Neural progenitor cell (in vitro differentiated cells): ENCODE measurements around the gene USP49. TPM values are rescaled to one million over a fixed set of nuclear protein-coding genes. Genes with fewer than 3 reads are reported as not detected.

Experiments
- DNase-seq: peaks from one replicate; pipeline ENCODE4 v3.0.0-alpha.2; 2016; ENCODE audit warnings: low spot score
- H2AFZ ChIP-seq: fragments of 200-600 bp; sonication (generic); replicated peaks from 2 replicates; pipeline ENCODE4 v1.6.1; 2016; ENCODE audit warnings: antibody characterized with exemption
- H3F3A ChIP-seq: fragments of 200-600 bp; sonication (generic); 2 replicates; pipeline ENCODE4 v1.6.1; 2016; ENCODE audit warnings: antibody characterized with exemption, low read depth
- H3K27ac ChIP-seq: fragments of 200-600 bp; sonication (generic); 2 replicates; pipeline ENCODE4 v1.5.1; 2016; ENCODE audit warnings: mild to moderate bottlenecking
- H3K27me3 ChIP-seq: fragments of 200-600 bp; sonication (generic); 2 replicates; pipeline ENCODE4 v1.6.1; 2016; ENCODE audit warnings: mild to moderate bottlenecking, moderate library complexity
- H3K36me3 ChIP-seq: fragments of 200-600 bp; sonication (generic); 2 replicates; pipeline ENCODE4 v1.5.1; 2016
- H3K4me1 ChIP-seq: fragments of 200-600 bp; sonication (generic); 2 replicates; pipeline ENCODE4 v1.6.1; 2016; ENCODE audit warnings: mixed run types
- H3K4me2 ChIP-seq: fragments of 200-600 bp; sonication (generic); 2 replicates; pipeline ENCODE4 v1.6.1; 2016
- H3K4me3 ChIP-seq: fragments of 200-600 bp; sonication (generic); 2 replicates; pipeline ENCODE4 v1.5.1; 2016
- H3K79me2 ChIP-seq: fragments of 200-600 bp; sonication (generic); 2 replicates; pipeline ENCODE4 v1.6.1; 2016; ENCODE audit warnings: low read depth
- H3K9ac ChIP-seq: fragments of 200-600 bp; sonication (generic); 2 replicates; pipeline ENCODE4 v1.6.1; 2016
- H3K9me3 ChIP-seq: fragments of 200-600 bp; sonication (generic); 2 replicates; pipeline ENCODE4 v1.5.1; 2016; ENCODE audit warnings: low read depth
- H4K20me1 ChIP-seq: fragments of 200-600 bp; sonication (generic); 2 replicates; pipeline ENCODE4 v1.6.1; 2016; ENCODE audit warnings: low read depth
- H3K27ac Mint-ChIP-seq: 3 replicates; pipeline ENCODE4 v1.8.0; 2021; ENCODE audit warnings: mixed read lengths
- H3K27me3 Mint-ChIP-seq: 2 replicates; pipeline ENCODE4 v1.8.0; 2022; ENCODE audit warnings: low read depth, mild to moderate bottlenecking, inconsistent platforms, moderate library complexity, mixed read lengths; ENCODE audit not compliant: insufficient read depth
- H3K36me3 Mint-ChIP-seq: 3 replicates; pipeline ENCODE4 v1.8.0; 2021; ENCODE audit warnings: mixed read lengths
- H3K4me1 Mint-ChIP-seq: 3 replicates; pipeline ENCODE4 v1.8.0; 2021; ENCODE audit warnings: mixed read lengths
- H3K4me3 Mint-ChIP-seq: 3 replicates; pipeline ENCODE4 v1.8.0; 2021; ENCODE audit warnings: mild to moderate bottlenecking, moderate library complexity, mixed read lengths
- H3K9me3 Mint-ChIP-seq: 3 replicates; pipeline ENCODE4 v1.8.0; 2020; ENCODE audit warnings: mixed read lengths
- EZH2 ChIP-seq: fragments of 200-600 bp; sonication (generic); IDR thresholded peaks from 2 replicates; pipeline ENCODE4 v1.6.1; 2017; ENCODE audit warnings: antibody characterized with exemption, mild to moderate bottlenecking, moderate library complexity
- EZH2phosphoT487 ChIP-seq: fragments of 200-600 bp; sonication (generic); IDR thresholded peaks from 2 replicates; pipeline ENCODE4 v1.6.1; 2017; ENCODE audit warnings: antibody characterized with exemption
- total RNA-seq: library from RNA; depleted of rRNA; stranded (reverse); fragments of >200 nt; gene quantifications from 2 replicates; pipeline ENCODE4 v1.2.3, GENCODE V29; 2015; ENCODE audit warnings: low replicate concordance
- TF ChIP-seq, protein P1 (sequence below): fragments of 200-600 bp; sonication (generic); IDR thresholded peaks from 2 replicates; pipeline ENCODE4 v1.5.1; 2017; ENCODE audit warnings: antibody characterized with exemption, mild to moderate bottlenecking

Gene USP49
- total RNA-seq, 1 donor from 2014 or later, result 25.0 TPM

DNA sequence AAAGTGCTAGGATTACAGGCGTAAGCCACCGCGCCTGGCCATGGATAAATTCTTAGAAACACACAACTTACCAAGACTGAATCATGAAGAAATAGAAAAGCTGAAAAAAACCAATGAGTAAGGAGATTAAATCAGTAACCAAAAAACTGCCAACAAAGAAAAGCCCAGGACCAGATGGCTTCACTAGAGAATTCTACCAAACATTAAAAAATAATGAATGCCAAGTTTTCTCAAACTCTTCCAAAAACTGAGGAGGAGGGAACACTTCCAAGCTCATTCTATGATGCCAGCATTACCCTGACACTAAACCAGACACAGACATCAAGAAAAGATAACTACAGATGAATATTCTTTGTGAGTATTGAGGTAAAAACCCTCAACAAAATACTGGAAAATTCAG lies 44.3 kb downstream of the USP49 start:
- Histone ChIP-seq H3K79me2 (peaks cover 64% of the 10 kb centered on the region), H2AFZ (no peak overlapping the region), H3K4me1 (no peaks in the 10 kb centered on the region), H3K4me2 (no peak overlapping the region), H3K27ac (no peak overlapping the region), H4K20me1 (peaks cover 5% of the 10 kb centered on the region), H3K9me3 (no peaks in the 10 kb centered on the region), H3F3A (no peaks in the 10 kb centered on the region), H3K9ac (no peak overlapping the region), H3K4me3 (no peak overlapping the region), H3K27me3 (no peaks in the 10 kb centered on the region), H3K36me3 (no peaks in the 10 kb centered on the region)
- Mint-ChIP-seq H3K27ac (no peak overlapping the region), H3K27me3 (peaks cover 2% of the 10 kb centered on the region), H3K9me3 (no peaks in the 10 kb centered on the region), H3K4me3 (no peak overlapping the region), H3K4me1 (no peaks in the 10 kb centered on the region), H3K36me3 (peaks cover 2% of the 10 kb centered on the region)
- DNase-seq, result no peak
- TF ChIP-seq, protein P1, sequence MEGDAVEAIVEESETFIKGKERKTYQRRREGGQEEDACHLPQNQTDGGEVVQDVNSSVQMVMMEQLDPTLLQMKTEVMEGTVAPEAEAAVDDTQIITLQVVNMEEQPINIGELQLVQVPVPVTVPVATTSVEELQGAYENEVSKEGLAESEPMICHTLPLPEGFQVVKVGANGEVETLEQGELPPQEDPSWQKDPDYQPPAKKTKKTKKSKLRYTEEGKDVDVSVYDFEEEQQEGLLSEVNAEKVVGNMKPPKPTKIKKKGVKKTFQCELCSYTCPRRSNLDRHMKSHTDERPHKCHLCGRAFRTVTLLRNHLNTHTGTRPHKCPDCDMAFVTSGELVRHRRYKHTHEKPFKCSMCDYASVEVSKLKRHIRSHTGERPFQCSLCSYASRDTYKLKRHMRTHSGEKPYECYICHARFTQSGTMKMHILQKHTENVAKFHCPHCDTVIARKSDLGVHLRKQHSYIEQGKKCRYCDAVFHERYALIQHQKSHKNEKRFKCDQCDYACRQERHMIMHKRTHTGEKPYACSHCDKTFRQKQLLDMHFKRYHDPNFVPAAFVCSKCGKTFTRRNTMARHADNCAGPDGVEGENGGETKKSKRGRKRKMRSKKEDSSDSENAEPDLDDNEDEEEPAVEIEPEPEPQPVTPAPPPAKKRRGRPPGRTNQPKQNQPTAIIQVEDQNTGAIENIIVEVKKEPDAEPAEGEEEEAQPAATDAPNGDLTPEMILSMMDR, result no peak
- TF ChIP-seq EZH2 (no peak), EZH2phosphoT487 (no peak)

DNA sequence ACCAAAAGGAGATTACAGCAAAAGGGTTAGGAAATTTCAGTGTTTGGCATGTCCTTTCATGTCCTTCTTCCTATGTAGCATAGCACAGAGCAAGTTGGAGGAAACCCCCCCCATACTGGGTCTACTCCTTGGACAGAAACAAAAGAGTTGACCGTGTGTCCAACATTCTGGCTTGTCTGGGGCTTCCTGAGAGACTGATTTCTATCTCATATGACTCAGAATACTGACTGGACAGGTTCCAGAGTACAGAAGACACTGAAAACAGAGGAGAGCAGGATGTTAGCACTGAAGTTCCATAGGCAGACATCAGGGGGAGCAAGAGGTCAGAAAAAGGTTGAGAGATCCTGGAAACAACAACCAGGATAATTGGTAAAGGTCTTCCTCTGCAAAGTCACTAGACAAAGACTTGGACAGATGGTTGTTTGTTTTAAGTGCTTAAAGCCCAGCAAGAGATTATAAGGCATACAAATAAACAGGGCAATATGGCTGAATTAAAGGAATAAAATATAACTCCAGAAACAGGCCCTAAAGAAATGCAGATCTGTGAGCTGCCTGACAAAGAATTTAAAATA lies 48.4 kb downstream of the USP49 start:
- Histone ChIP-seq H4K20me1 (peaks cover 5% of the 10 kb centered on the region), H3K9ac (no peak overlapping the region), H3K9me3 (no peaks in the 10 kb centered on the region), H3K79me2 (peaks cover 57% of the 10 kb centered on the region), H3K36me3 (no peaks in the 10 kb centered on the region), H2AFZ (no peak overlapping the region), H3K27me3 (no peaks in the 10 kb centered on the region), H3K4me1 (no peaks in the 10 kb centered on the region), H3K4me2 (no peak overlapping the region), H3F3A (no peaks in the 10 kb centered on the region), H3K27ac (no peak overlapping the region), H3K4me3 (no peak overlapping the region)
- Mint-ChIP-seq H3K27ac (no peak overlapping the region), H3K27me3 (peaks cover 2% of the 10 kb centered on the region), H3K4me1 (no peaks in the 10 kb centered on the region), H3K4me3 (no peak overlapping the region), H3K9me3 (no peaks in the 10 kb centered on the region), H3K36me3 (peaks cover 2% of the 10 kb centered on the region)
- DNase-seq, result peak; percentile 69
- TF ChIP-seq EZH2 (no peak), EZH2phosphoT487 (no peak)
- TF ChIP-seq, protein P1, result peak; percentile 79

DNA sequence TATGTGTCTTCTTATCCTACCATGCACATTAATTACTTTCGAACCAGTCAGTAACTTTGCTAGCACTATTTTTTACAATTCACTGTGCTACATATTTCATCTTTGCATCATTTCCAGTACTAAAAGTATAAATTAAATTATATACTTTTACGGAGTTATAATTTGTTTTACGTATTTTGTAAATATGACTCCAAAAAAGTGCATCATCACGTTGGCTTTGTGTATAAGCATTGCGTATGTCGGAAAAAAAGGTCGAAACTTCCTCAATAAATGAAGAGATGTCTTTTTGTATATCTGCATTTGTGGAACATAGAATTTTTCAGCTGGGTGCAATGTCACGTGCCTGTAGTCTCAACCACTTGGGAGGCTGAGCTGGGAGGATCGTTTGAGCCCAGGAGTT lies 52.0 kb downstream of the USP49 start:
- Histone ChIP-seq H2AFZ (no peak overlapping the region), H3K27me3 (no peaks in the 10 kb centered on the region), H3F3A (no peaks in the 10 kb centered on the region), H3K9ac (no peak overlapping the region), H3K9me3 (no peaks in the 10 kb centered on the region), H3K4me2 (no peak overlapping the region), H4K20me1 (peaks cover 5% of the 10 kb centered on the region), H3K4me1 (no peaks in the 10 kb centered on the region), H3K79me2 (peaks cover 47% of the 10 kb centered on the region), H3K4me3 (no peak overlapping the region), H3K27ac (no peak overlapping the region), H3K36me3 (no peaks in the 10 kb centered on the region)
- no peak for DNase-seq
- TF ChIP-seq EZH2phosphoT487 (no peak), EZH2 (no peak)
- TF ChIP-seq, protein P1, result no peak
- Mint-ChIP-seq H3K9me3 (no peaks in the 10 kb centered on the region), H3K4me1 (no peaks in the 10 kb centered on the region), H3K36me3 (peaks cover 5% of the 10 kb centered on the region), H3K27ac (peak overlapping the region; percentile 81), H3K27me3 (no peaks in the 10 kb centered on the region), H3K4me3 (no peak overlapping the region)
